HCT116 (cell line): ENCODE measurements around the gene OPHN1.

Source experiments
- CTCF ChIP-seq, 3 experiments: fragments of 200-600 bp in 1 of 3; sonication (generic) in 1 of 3; IDR thresholded peaks in 2 of 3; conservative IDR thresholded peaks in 1 of 3; 2 replicates each; pipeline ENCODE4 v1.5.1; 2012 to 2017; ENCODE audit warnings: low read depth in 2 of 3, low read length in 2 of 3, antibody characterized with exemption in 1 of 3, borderline replicate concordance in 1 of 3, control low read depth in 1 of 3, mild to moderate bottlenecking in 1 of 3, mixed read lengths in 1 of 3, mixed run types in 1 of 3, moderate library complexity in 1 of 3; ENCODE audit not compliant: insufficient read depth in 1 of 3
- EZH2 ChIP-seq: fragments of 200-600 bp; sonication (generic); IDR thresholded peaks from 2 replicates; pipeline ENCODE4 v1.6.1; 2017; ENCODE audit warnings: antibody characterized with exemption, mixed run types
- EZH2phosphoT487 ChIP-seq: fragments of 200-600 bp; IDR thresholded peaks from 2 replicates; pipeline ENCODE4 v1.6.1; 2018; ENCODE audit warnings: antibody characterized with exemption, borderline replicate concordance
- MAX ChIP-seq: IDR thresholded peaks from 2 replicates; pipeline ENCODE4 v1.6.1; 2012
- POLR2A ChIP-seq: IDR thresholded peaks from 2 replicates; pipeline ENCODE4 v1.7.0; 2011; ENCODE audit warnings: borderline replicate concordance; ENCODE audit not compliant: insufficient read depth, insufficient read length; ENCODE audit errors: extremely low read depth
- REST ChIP-seq: IDR thresholded peaks from 2 replicates; pipeline ENCODE4 v1.6.1; 2012; ENCODE audit warnings: low read depth
- SP1 ChIP-seq: IDR thresholded peaks from 2 replicates; pipeline ENCODE4 v1.6.1; 2012; ENCODE audit warnings: low read depth

- TF ChIP-seq CTCF (IDR thresholded peaks at IDR 0.05 in 2 of 3, conservative IDR thresholded peaks at IDR 0.05 in 1 of 3; ENCODE audit: borderline replicate concordance in 1 of 3, insufficient read depth in 1 of 3, low read depth in 2 of 3, low read length in 2 of 3) (no peak), MAX (no peak), POLR2A (no peak), EZH2 (no peak), SP1 (no peak), EZH2phosphoT487 (no peak), REST (no peak)
Measured at GRCh38 chrX:68204521-68205038, 228.7 kb downstream of the OPHN1 start.
